ENCODE results near the gene UVSSA. TPM values are rescaled to one million over a fixed set of nuclear protein-coding genes. Genes with fewer than 3 reads are reported as not detected.

UVSSA gene
- polyA plus RNA-seq, 1 experiment, result 5.8 TPM

DNA sequence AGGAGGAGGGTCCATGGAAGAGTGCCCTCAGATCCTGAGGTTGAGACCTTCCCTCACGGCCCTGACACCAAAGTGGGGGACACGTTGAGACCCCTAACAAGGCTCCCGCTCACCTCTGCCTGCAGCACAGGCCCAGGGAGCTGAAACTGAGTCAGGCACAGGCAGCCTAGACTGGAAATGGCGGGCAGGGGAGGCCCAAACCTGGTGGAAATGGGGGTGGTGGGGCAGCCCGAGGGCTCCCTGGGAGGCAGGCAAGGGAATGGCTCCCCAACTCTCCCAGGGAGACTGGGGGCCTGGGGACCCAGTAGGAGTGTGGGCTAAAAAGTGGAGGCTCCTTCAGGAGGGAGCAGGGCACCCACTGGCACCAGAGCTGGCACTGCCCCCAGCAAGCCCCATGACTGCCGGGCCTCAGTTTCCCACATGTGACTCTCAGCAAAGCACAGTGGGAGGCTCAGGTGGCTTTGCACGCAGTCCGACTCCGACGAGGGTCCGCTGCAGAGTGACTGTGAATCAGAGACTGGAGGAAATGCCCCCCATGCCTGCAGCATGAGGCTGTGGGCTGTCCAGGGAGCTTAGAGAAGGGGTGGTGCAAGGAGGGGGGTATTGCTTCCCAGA, 53.3 kb downstream of the UVSSA start:
- Histone ChIP-seq H3K27me3 (ENCODE audit: control insufficient read depth, insufficient read depth, low read length) (peaks cover 28% of the 10 kb centered on the region), H3K4me3 (ENCODE audit: low read depth, low read length) (no peak overlapping the region), H3K36me3 (ENCODE audit: control insufficient read depth, insufficient read depth, low read length) (no peaks in the 10 kb centered on the region)
- POLR2A ChIA-PET, result no interaction called here
- CTCF ChIA-PET, result interaction anchor here (1.4 kb wide), 1 partner anchor 11 kb away, joined by 4 read pairs; no protein-coding TSS in a partner anchor
- DNase-seq (ENCODE audit: low read depth), result no peak
- no peak for TF ChIP-seq CTCF (IDR thresholded peaks at IDR 0.05; ENCODE audit: insufficient read depth, low read depth, low read length)

GRCh38 chr4:1400831-1401408, 53.9 kb downstream of the UVSSA start:
- Histone ChIP-seq H3K4me3 (ENCODE audit: low read depth, low read length) (no peak overlapping the region), H3K36me3 (ENCODE audit: control insufficient read depth, insufficient read depth, low read length) (no peaks in the 10 kb centered on the region), H3K27me3 (ENCODE audit: control insufficient read depth, insufficient read depth, low read length) (peaks cover 31% of the 10 kb centered on the region)
- no peak for DNase-seq (ENCODE audit: low read depth)
- ChIA-PET POLR2A (no interaction called here), CTCF (interaction anchor here (1.4 kb wide), 1 partner anchor 11 kb away, joined by 4 read pairs; no protein-coding TSS in a partner anchor)
- TF ChIP-seq CTCF (IDR thresholded peaks at IDR 0.05; ENCODE audit: insufficient read depth, low read depth, low read length), result no peak

DNA sequence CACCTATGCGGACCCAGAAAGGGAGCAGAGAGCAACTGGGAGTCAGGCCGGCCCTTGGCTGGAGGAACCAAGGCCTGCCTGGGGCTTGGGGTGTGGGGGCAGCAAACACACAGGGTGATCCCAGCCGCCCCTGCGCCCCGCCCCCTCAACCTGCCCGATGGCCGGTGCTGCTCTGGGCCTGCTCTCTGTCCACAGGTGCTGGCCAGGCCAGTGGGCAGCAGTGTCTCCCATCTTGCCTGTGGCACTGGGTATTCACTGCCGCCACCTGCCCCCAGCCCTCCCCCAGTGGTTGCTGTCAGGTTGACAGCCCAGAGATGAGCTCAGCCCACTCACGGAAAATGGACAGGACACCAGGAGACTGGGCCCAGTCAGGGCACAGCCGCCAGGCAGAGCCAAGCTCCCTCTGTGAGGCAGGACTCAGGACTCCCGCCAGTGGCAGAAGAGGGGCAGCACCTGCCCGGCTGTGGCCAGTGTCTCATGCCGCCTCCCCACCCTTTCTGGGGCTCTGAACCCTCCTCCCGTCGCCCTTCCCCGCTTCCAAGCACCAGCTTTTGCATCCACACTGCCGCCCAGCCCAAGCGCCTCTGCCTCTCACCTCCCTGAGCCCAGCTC, 54.5 kb downstream of the UVSSA start:
- DNase-seq (ENCODE audit: low read depth), result no peak
- Histone ChIP-seq H3K27me3 (ENCODE audit: control insufficient read depth, insufficient read depth, low read length) (peaks cover 33% of the 10 kb centered on the region), H3K4me3 (ENCODE audit: low read depth, low read length) (no peak overlapping the region), H3K36me3 (ENCODE audit: control insufficient read depth, insufficient read depth, low read length) (no peaks in the 10 kb centered on the region)
- ChIA-PET POLR2A (no interaction called here), CTCF (interaction anchor here (1.5 kb wide), 1 partner anchor 45 kb away, joined by 4 read pairs; no protein-coding TSS in a partner anchor)
- no peak for TF ChIP-seq CTCF (IDR thresholded peaks at IDR 0.05; ENCODE audit: insufficient read depth, low read depth, low read length)

DNA sequence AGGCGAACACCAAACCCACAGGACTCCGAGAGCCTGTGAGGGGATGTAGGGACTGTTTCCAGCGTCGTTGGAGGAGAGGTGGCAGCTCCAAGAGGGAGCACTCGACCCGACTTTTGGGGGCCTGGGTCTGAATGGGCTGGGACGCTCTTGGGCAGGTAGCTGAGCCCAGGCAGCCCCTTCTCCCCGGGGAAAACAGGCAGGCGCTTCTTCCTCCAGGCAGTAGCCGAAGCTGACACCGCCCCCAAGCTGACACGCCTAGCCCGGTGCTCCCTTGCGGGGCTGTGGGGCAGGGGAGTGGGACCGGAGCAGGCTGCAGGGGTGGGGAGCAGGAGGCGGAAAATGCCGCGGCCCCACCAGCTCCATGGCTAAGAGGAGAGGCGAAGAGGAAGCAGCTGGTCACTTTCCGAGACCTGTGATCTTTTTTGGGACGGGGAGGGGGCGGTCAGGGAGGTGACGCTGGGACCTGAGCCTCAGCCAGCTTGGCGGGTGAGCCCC, 55.1 kb downstream of the UVSSA start:
- no peak for DNase-seq (ENCODE audit: low read depth)
- Histone ChIP-seq H3K36me3 (ENCODE audit: control insufficient read depth, insufficient read depth, low read length) (no peaks in the 10 kb centered on the region), H3K27me3 (ENCODE audit: control insufficient read depth, insufficient read depth, low read length) (peaks cover 33% of the 10 kb centered on the region), H3K4me3 (ENCODE audit: low read depth, low read length) (no peak overlapping the region)
- POLR2A ChIA-PET, result no interaction called here
- TF ChIP-seq CTCF (IDR thresholded peaks at IDR 0.05; ENCODE audit: insufficient read depth, low read depth, low read length), result no peak
- CTCF ChIA-PET, result interaction anchor here (1.5 kb wide), 1 partner anchor 46 kb away, joined by 4 read pairs; no protein-coding TSS in a partner anchor

DNA sequence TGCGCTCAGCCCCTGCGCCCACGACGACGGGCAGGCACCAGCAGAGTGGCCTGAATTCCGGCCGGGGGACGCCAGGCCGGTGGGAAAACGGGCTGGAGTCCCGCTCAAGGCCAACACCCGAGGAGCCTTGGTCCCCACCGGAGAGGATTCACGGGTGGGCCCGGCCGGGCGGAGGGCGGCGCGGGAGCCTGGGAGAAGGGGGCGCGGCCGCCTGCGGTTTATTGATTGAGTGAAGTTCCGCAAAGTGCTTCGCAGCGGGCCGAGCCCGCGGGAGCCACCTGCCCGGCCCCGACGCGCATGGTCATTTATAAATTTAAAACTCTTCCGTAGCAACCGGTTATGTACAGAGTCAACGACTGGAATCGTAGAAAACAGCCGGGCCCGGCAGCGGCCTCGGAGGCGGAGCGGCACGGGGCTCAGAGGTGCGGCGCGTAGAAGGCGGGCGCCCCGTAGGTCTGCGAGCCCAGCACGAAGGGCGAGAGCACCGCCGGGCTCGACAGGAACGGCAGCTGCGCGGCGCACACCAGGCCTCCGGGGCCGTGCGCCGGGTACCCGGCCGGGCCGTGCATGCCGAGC, 55.6 kb downstream of the UVSSA start:
- H3K36me3 ChIP-seq (ENCODE audit: control insufficient read depth, insufficient read depth, low read length), result no peaks in the 10 kb centered on the region
- ChIA-PET POLR2A (no interaction called here), CTCF (interaction anchor here (1.5 kb wide), 1 partner anchor 46 kb away, joined by 4 read pairs; no protein-coding TSS in a partner anchor)
- DNase-seq (ENCODE audit: low read depth), result no peak
- H3K4me3 ChIP-seq (ENCODE audit: low read depth, low read length), result no peak overlapping the region
- TF ChIP-seq CTCF (IDR thresholded peaks at IDR 0.05; ENCODE audit: insufficient read depth, low read depth, low read length), result no peak
- H3K27me3 ChIP-seq (ENCODE audit: control insufficient read depth, insufficient read depth, low read length), result peaks cover 35% of the 10 kb centered on the region
